Testis (tissue), 2 donors: Measurements from ENCODE around the gene APOA5.

Experiments
- CTCF ChIP-seq, 3 experiments: fragments of 450-650 bp in 2 of 3; fragments of 200-600 bp in 1 of 3; sonication (generic) in 1 of 3; IDR thresholded peaks; one replicate each; pipeline ENCODE4 v1.5.1; 2016 to 2019; ENCODE audit warnings: antibody characterized with exemption in 3 of 3, mild to moderate bottlenecking in 2 of 3, moderate library complexity in 1 of 3
- POLR2A ChIP-seq: fragments of 450-650 bp; IDR thresholded peaks from one replicate; pipeline ENCODE4 v1.6.1; 2017; ENCODE audit warnings: antibody characterized with exemption, mild to moderate bottlenecking, moderate library complexity

GRCh38 chr11:116797816-116798215, 6.1 kb upstream of the APOA5 start:
- TF ChIP-seq POLR2A (no peak), CTCF (IDR thresholded peaks at IDR 0.05) (no peak)
